ENCODE measurements around the gene PHLDA2. TPM values are rescaled to one million over a fixed set of nuclear protein-coding genes. Genes with fewer than 3 reads are reported as not detected.
"Not testable (repeated sequence)": the region's sequence is repeated elsewhere in the genome, so short reads cannot be mapped to it uniquely, and the experiment has no call there.

Gene PHLDA2
- total and polyA plus RNA-seq, 5 donors from 2014 or later, result 1.1 to 3.4 (median 1.3) TPM

GRCh38 chr11:2908130-2908529, 21.1 kb downstream of the PHLDA2 start:
- ATAC-seq (ENCODE audit: low read depth in 2 of 2), result no peak
- H3K36me3 ChIP-seq (ENCODE audit: control insufficient read depth, insufficient read depth, low read length), result no peaks in the 10 kb centered on the region
- no peak overlapping the region for H3K4me3 ChIP-seq (ENCODE audit: low read depth, low read length)
- no peak overlapping the region for H3K27ac ChIP-seq (ENCODE audit: insufficient read depth, low read length, poor library complexity, severe bottlenecking)
- no peaks in the 10 kb centered on the region for H3K9me3 ChIP-seq (ENCODE audit: control insufficient read depth in 2 of 2, low read length in 2 of 2)
- Mint-ChIP-seq H3K9me3 (peaks cover 0 to 4% (median 1%) of the 10 kb centered on the region in 7 donors), H3K27me3 (no peaks in the 10 kb centered on the region), H3K27ac (no peak overlapping the region), H3K4me1 (peaks cover 0 to 23% (median 8%) of the 10 kb centered on the region in 4 donors), H3K4me3 (no peak overlapping the region), H3K36me3 (peaks cover 21% of the 10 kb centered on the region)
- DNase-seq, result no peak
- no peaks in the 10 kb centered on the region for H3K27me3 ChIP-seq (ENCODE audit: control insufficient read depth, insufficient read depth, low read length)
- peaks cover 5% of the 10 kb centered on the region for H3K4me1 ChIP-seq (ENCODE audit: control insufficient read depth, insufficient read depth, low read length, poor library complexity, severe bottlenecking)

- Mint-ChIP-seq H3K4me1 (peaks cover 0 to 37% (median 8%) of the 10 kb centered on the region in 4 donors), H3K4me3 (peak overlapping the region in 1 of 4 donors; percentile 65), H3K36me3 (peaks cover 21% of the 10 kb centered on the region)
- not testable (repeated sequence) for H3K27me3 Mint-ChIP-seq; DNase-seq; H3K9me3 ChIP-seq (ENCODE audit: control insufficient read depth in 2 of 2, low read length in 2 of 2); H3K27me3 ChIP-seq (ENCODE audit: control insufficient read depth, insufficient read depth, low read length); H3K4me3 ChIP-seq (ENCODE audit: low read depth, low read length); H3K9me3 Mint-ChIP-seq; H3K27ac ChIP-seq (ENCODE audit: insufficient read depth, low read length, poor library complexity, severe bottlenecking); ATAC-seq (ENCODE audit: low read depth in 2 of 2); H3K36me3 ChIP-seq (ENCODE audit: control insufficient read depth, insufficient read depth, low read length); H3K27ac Mint-ChIP-seq
- H3K4me1 ChIP-seq (ENCODE audit: control insufficient read depth, insufficient read depth, low read length, poor library complexity, severe bottlenecking), result peaks cover 19% of the 10 kb centered on the region
Measured at GRCh38 chr11:2905299-2905698, 23.9 kb downstream of the PHLDA2 start.

GRCh38 chr11:2904153-2905052, 24.8 kb downstream of the PHLDA2 start:
- Histone ChIP-seq H3K9me3 (ENCODE audit: control insufficient read depth in 2 of 2, low read length in 2 of 2) (no peaks in the 10 kb centered on the region), H3K27ac (ENCODE audit: insufficient read depth, low read length, poor library complexity, severe bottlenecking) (no peak overlapping the region), H3K27me3 (ENCODE audit: control insufficient read depth, insufficient read depth, low read length) (no peaks in the 10 kb centered on the region), H3K4me3 (ENCODE audit: low read depth, low read length) (no peak overlapping the region), H3K36me3 (ENCODE audit: control insufficient read depth, insufficient read depth, low read length) (no peaks in the 10 kb centered on the region), H3K4me1 (ENCODE audit: control insufficient read depth, insufficient read depth, low read length, poor library complexity, severe bottlenecking) (peaks cover 24% of the 10 kb centered on the region)
- Mint-ChIP-seq H3K27ac (peak overlapping the region in 1 of 3 donors; percentile 81), H3K9me3 (peaks cover 0 to 4% (median 1%) of the 10 kb centered on the region in 7 donors), H3K4me3 (peak overlapping the region in 2 of 4 donors; percentile 10 to 76), H3K4me1 (peaks cover 0 to 44% (median 12%) of the 10 kb centered on the region in 4 donors), H3K27me3 (no peaks in the 10 kb centered on the region), H3K36me3 (peaks cover 21% of the 10 kb centered on the region)
- ATAC-seq (ENCODE audit: low read depth in 2 of 2), result no peak
- no peak for DNase-seq

GRCh38 chr11:2903672-2904011, 25.6 kb downstream of the PHLDA2 start:
- Mint-ChIP-seq H3K27me3 (no peaks in the 10 kb centered on the region), H3K9me3 (peaks cover 0 to 4% (median 1%) of the 10 kb centered on the region in 7 donors), H3K27ac (peak overlapping the region; percentile 78 to 83 (median 79)), H3K4me1 (peaks cover 0 to 52% (median 18%) of the 10 kb centered on the region in 4 donors), H3K36me3 (peaks cover 21% of the 10 kb centered on the region), H3K4me3 (peak overlapping the region; percentile 70 to 86 (median 75))
- no peak for ATAC-seq (ENCODE audit: low read depth in 2 of 2)
- Histone ChIP-seq H3K4me3 (ENCODE audit: low read depth, low read length) (no peak overlapping the region), H3K27me3 (ENCODE audit: control insufficient read depth, insufficient read depth, low read length) (no peaks in the 10 kb centered on the region), H3K9me3 (ENCODE audit: control insufficient read depth in 2 of 2, low read length in 2 of 2) (no peaks in the 10 kb centered on the region), H3K27ac (ENCODE audit: insufficient read depth, low read length, poor library complexity, severe bottlenecking) (no peak overlapping the region), H3K4me1 (ENCODE audit: control insufficient read depth, insufficient read depth, low read length, poor library complexity, severe bottlenecking) (peaks cover 32% of the 10 kb centered on the region), H3K36me3 (ENCODE audit: control insufficient read depth, insufficient read depth, low read length) (no peaks in the 10 kb centered on the region)
- no peak for DNase-seq

- peaks cover 0 to 4% (median 1%) of the 10 kb centered on the region in 7 donors for H3K9me3 Mint-ChIP-seq
- peaks cover 38% of the 10 kb centered on the region for H3K4me1 ChIP-seq (ENCODE audit: control insufficient read depth, insufficient read depth, low read length, poor library complexity, severe bottlenecking)
- no peaks in the 10 kb centered on the region for H3K9me3 ChIP-seq (ENCODE audit: control insufficient read depth in 2 of 2, low read length in 2 of 2)
- H3K36me3 ChIP-seq (ENCODE audit: control insufficient read depth, insufficient read depth, low read length), result no peaks in the 10 kb centered on the region
- peaks cover 0 to 58% (median 22%) of the 10 kb centered on the region in 4 donors for H3K4me1 Mint-ChIP-seq
- H3K27ac ChIP-seq (ENCODE audit: insufficient read depth, low read length, poor library complexity, severe bottlenecking), result peak overlapping the region; percentile 65
- no peaks in the 10 kb centered on the region for H3K27me3 Mint-ChIP-seq
- no peak for DNase-seq
- H3K27me3 ChIP-seq (ENCODE audit: control insufficient read depth, insufficient read depth, low read length), result no peaks in the 10 kb centered on the region
- H3K4me3 Mint-ChIP-seq, result peak overlapping the region; percentile 78 to 90 (median 84)
- peaks cover 21% of the 10 kb centered on the region for H3K36me3 Mint-ChIP-seq
- ATAC-seq (ENCODE audit: low read depth in 2 of 2), result no peak
- peak overlapping the region; percentile 78 to 83 (median 79) for H3K27ac Mint-ChIP-seq
- H3K4me3 ChIP-seq (ENCODE audit: low read depth, low read length), result peak overlapping the region; percentile 51
Measured at GRCh38 chr11:2902784-2903671, 26.2 kb downstream of the PHLDA2 start.

GRCh38 chr11:2901854-2902783, 27.1 kb downstream of the PHLDA2 start:
- H3K4me1 Mint-ChIP-seq, result peaks cover 0 to 63% (median 27%) of the 10 kb centered on the region in 4 donors

More at GRCh38 chr11:2901854-2902783, 27.1 kb downstream of the PHLDA2 start:
- peaks cover 43% of the 10 kb centered on the region for H3K4me1 ChIP-seq (ENCODE audit: control insufficient read depth, insufficient read depth, low read length, poor library complexity, severe bottlenecking)
- peak overlapping the region; percentile 65 for H3K27ac ChIP-seq (ENCODE audit: insufficient read depth, low read length, poor library complexity, severe bottlenecking)
- peak overlapping the region; percentile 51 for H3K4me3 ChIP-seq (ENCODE audit: low read depth, low read length)
- H3K36me3 ChIP-seq (ENCODE audit: control insufficient read depth, insufficient read depth, low read length), result no peaks in the 10 kb centered on the region
- Mint-ChIP-seq H3K4me3 (peak overlapping the region; percentile 78 to 90 (median 84)), H3K27ac (peak overlapping the region in 2 of 3 donors; percentile 67 to 76), H3K36me3 (peaks cover 21% of the 10 kb centered on the region), H3K27me3 (no peaks in the 10 kb centered on the region), H3K9me3 (peaks cover 0 to 4% (median 1%) of the 10 kb centered on the region in 7 donors)
- DNase-seq, result peak; percentile 85 to 97 (median 91)
- H3K27me3 ChIP-seq (ENCODE audit: control insufficient read depth, insufficient read depth, low read length), result no peaks in the 10 kb centered on the region
- H3K9me3 ChIP-seq (ENCODE audit: control insufficient read depth in 2 of 2, low read length in 2 of 2), result no peaks in the 10 kb centered on the region
- ATAC-seq (ENCODE audit: low read depth in 2 of 2), result peak; percentile 80 to 85
